ENCODE measurements around the gene CAMK1G. TPM values are rescaled to one million over a fixed set of nuclear protein-coding genes. Genes with fewer than 3 reads are reported as not detected.

Gene CAMK1G
- polyA plus RNA-seq, 1 donor from 2014 or later = 3.0 TPM

DNA sequence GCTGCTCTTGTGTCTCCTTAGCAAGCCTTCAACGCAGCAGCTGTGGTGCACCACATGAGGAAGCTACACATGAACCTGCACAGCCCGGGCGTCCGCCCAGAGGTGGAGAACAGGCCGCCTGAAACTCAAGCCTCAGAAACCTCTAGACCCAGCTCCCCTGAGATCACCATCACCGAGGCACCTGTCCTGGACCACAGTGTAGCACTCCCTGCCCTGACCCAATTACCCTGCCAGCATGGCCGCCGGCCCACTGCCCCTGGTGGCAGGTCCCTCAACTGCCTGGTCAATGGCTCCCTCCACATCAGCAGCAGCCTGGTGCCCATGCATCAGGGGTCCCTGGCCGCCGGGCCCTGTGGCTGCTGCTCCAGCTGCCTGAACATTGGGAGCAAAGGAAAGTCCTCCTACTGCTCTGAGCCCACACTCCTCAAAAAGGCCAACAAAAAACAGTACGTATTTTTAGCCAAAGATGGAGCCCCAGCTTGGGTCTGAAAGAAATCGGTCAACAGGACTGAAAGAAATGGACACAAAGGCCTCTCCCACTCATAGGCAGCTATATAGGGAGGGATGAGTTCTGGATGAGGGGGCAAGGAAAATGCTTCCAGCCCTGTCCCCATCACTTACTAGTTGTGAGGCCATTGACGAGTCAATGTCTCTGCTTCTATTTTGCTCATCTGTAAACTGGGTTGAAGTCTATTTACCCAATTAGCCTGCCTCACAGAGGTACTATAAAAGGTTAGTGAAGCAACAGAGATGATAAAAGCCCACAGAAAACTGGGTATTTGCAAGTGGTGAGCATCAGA lies 28.5 kb downstream of the CAMK1G start:
- H3K9me2 ChIP-seq (ENCODE audit: insufficient read depth, low read length) = no peaks in the 10 kb centered on the region

DNA sequence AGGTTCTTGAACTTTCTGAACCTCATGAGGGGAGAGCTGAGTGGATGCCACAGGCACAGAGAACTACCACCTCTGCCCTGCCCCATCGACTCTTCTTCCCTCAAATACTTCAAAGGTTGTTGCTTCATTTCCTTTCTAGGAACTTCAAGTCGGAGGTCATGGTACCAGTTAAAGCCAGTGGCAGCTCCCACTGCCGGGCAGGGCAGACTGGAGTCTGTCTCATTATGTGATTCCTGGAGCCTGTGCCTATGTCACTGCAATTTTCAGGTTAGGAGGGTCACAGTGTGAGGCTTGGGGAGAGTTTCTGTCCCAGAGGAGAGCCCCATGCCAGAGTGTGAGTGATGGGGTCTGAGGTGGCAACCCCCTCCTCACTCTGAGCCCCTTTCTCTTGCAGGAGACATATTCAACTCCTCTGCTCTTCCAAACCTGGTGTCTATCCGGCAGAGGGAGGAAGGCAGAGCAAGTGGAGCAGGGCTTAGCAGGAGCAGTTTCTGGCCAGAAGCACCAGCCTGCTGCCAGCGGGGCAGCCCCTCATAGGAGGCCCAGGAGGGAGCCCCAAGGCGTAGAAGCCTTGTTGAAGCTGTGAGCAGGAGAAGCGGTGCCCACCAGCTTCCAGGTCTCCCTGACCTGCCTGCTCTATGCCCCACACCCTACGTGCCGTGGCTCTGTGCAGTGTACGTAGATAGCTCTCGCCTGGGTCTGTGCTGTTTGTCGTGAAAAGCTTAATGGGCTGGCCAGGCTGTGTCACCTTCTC lies 29.3 kb downstream of the CAMK1G start:
- H2AFZ ChIP-seq (ENCODE audit: low read depth, low read length) = no peak overlapping the region
- TF ChIP-seq SMC3 (conservative IDR thresholded peaks at IDR 0.05; ENCODE audit: poor library complexity) (no peak), EZH2 (IDR thresholded peaks at IDR 0.05; ENCODE audit: borderline replicate concordance, insufficient read depth, low read length, poor library complexity, severe bottlenecking) (no peak), EP300 (conservative IDR thresholded peaks at IDR 0.05; ENCODE audit: poor library complexity, severe bottlenecking) (no peak), TAF1 (IDR thresholded peaks at IDR 0.05; ENCODE audit: low read depth) (no peak), RAD21 (conservative IDR thresholded peaks at IDR 0.05) (no peak), POLR2AphosphoS5 (IDR thresholded peaks at IDR 0.05) (no peak), MXI1 (conservative IDR thresholded peaks at IDR 0.05; ENCODE audit: poor library complexity, severe bottlenecking) (no peak)
- TF ChIP-seq, protein P1, sequence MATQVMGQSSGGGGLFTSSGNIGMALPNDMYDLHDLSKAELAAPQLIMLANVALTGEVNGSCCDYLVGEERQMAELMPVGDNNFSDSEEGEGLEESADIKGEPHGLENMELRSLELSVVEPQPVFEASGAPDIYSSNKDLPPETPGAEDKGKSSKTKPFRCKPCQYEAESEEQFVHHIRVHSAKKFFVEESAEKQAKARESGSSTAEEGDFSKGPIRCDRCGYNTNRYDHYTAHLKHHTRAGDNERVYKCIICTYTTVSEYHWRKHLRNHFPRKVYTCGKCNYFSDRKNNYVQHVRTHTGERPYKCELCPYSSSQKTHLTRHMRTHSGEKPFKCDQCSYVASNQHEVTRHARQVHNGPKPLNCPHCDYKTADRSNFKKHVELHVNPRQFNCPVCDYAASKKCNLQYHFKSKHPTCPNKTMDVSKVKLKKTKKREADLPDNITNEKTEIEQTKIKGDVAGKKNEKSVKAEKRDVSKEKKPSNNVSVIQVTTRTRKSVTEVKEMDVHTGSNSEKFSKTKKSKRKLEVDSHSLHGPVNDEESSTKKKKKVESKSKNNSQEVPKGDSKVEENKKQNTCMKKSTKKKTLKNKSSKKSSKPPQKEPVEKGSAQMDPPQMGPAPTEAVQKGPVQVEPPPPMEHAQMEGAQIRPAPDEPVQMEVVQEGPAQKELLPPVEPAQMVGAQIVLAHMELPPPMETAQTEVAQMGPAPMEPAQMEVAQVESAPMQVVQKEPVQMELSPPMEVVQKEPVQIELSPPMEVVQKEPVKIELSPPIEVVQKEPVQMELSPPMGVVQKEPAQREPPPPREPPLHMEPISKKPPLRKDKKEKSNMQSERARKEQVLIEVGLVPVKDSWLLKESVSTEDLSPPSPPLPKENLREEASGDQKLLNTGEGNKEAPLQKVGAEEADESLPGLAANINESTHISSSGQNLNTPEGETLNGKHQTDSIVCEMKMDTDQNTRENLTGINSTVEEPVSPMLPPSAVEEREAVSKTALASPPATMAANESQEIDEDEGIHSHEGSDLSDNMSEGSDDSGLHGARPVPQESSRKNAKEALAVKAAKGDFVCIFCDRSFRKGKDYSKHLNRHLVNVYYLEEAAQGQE (IDR thresholded peaks at IDR 0.05; ENCODE audit: borderline replicate concordance) = no peak
- TF ChIP-seq, protein P2, sequence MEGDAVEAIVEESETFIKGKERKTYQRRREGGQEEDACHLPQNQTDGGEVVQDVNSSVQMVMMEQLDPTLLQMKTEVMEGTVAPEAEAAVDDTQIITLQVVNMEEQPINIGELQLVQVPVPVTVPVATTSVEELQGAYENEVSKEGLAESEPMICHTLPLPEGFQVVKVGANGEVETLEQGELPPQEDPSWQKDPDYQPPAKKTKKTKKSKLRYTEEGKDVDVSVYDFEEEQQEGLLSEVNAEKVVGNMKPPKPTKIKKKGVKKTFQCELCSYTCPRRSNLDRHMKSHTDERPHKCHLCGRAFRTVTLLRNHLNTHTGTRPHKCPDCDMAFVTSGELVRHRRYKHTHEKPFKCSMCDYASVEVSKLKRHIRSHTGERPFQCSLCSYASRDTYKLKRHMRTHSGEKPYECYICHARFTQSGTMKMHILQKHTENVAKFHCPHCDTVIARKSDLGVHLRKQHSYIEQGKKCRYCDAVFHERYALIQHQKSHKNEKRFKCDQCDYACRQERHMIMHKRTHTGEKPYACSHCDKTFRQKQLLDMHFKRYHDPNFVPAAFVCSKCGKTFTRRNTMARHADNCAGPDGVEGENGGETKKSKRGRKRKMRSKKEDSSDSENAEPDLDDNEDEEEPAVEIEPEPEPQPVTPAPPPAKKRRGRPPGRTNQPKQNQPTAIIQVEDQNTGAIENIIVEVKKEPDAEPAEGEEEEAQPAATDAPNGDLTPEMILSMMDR (IDR thresholded peaks at IDR 0.05; ENCODE audit: poor library complexity, severe bottlenecking) = no peak
- no peaks in the 10 kb centered on the region for H4K20me1 ChIP-seq (ENCODE audit: insufficient read depth)
- H3K4me2 ChIP-seq (ENCODE audit: low read length) = no peak overlapping the region
- no peak overlapping the region for H3K9ac ChIP-seq (ENCODE audit: low read length)
- H3K27ac ChIP-seq (ENCODE audit: low read length) = no peak overlapping the region
- H3K4me3 ChIP-seq (ENCODE audit: low read length) = no peak overlapping the region
- no peaks in the 10 kb centered on the region for H3K9me2 ChIP-seq (ENCODE audit: insufficient read depth, low read length)
- H3K27me3 ChIP-seq (ENCODE audit: insufficient read depth, low read depth, low read length) = no peaks in the 10 kb centered on the region
- H3K36me3 ChIP-seq (ENCODE audit: insufficient read depth, low read length) = no peaks in the 10 kb centered on the region
- no peaks in the 10 kb centered on the region for H3F3A ChIP-seq (ENCODE audit: insufficient read depth, low read length, poor library complexity, severe bottlenecking)
- no peaks in the 10 kb centered on the region for H3K79me2 ChIP-seq (replicated peaks; ENCODE audit: insufficient read depth, low read length)
- no peaks in the 10 kb centered on the region for H3K9me3 ChIP-seq (ENCODE audit: low read length)

More for the DNA sequence above, 28.5 kb downstream of the CAMK1G start:
- TF ChIP-seq POLR2AphosphoS5 (IDR thresholded peaks at IDR 0.05) (no peak), TAF1 (IDR thresholded peaks at IDR 0.05; ENCODE audit: low read depth) (no peak), RAD21 (conservative IDR thresholded peaks at IDR 0.05) (no peak), EP300 (conservative IDR thresholded peaks at IDR 0.05; ENCODE audit: poor library complexity, severe bottlenecking) (no peak)
- TF ChIP-seq, protein P2 (IDR thresholded peaks at IDR 0.05; ENCODE audit: poor library complexity, severe bottlenecking) = no peak
- Histone ChIP-seq H4K20me1 (ENCODE audit: insufficient read depth) (no peaks in the 10 kb centered on the region), H3K9me3 (ENCODE audit: low read length) (no peaks in the 10 kb centered on the region), H3K4me2 (ENCODE audit: low read length) (no peak overlapping the region), H3K79me2 (replicated peaks; ENCODE audit: insufficient read depth, low read length) (no peaks in the 10 kb centered on the region), H3K36me3 (ENCODE audit: insufficient read depth, low read length) (no peaks in the 10 kb centered on the region), H3K9ac (ENCODE audit: low read length) (no peak overlapping the region), H3K27me3 (ENCODE audit: insufficient read depth, low read depth, low read length) (no peaks in the 10 kb centered on the region), H3K4me3 (ENCODE audit: low read length) (no peak overlapping the region), H3F3A (ENCODE audit: insufficient read depth, low read length, poor library complexity, severe bottlenecking) (no peaks in the 10 kb centered on the region), H2AFZ (ENCODE audit: low read depth, low read length) (no peak overlapping the region), H3K27ac (ENCODE audit: low read length) (no peak overlapping the region)
